SK-N-SH (cell line): Measurements from ENCODE around the gene VPS26B. TPM values are rescaled to one million over a fixed set of nuclear protein-coding genes. Genes with fewer than 3 reads are reported as not detected.

ENCODE experiments used
- CTCF ChIA-PET: fragments of 300-600, 350-600 bp; formaldehyde crosslinking; extraction: SDS; loops from one replicate; lab custom pipeline; 2021; lab: Yijun Ruan, JAX
- POLR2A ChIA-PET: fragments of 350-600 bp; sonication (Branson Sonifier 250); formaldehyde crosslinking; extraction: SDS; loops from one replicate; lab custom pipeline; 2020; ENCODE audit warnings: antibody characterized with exemption, inconsistent platforms; lab: Yijun Ruan, JAX
- DNase-seq: peaks from one replicate; pipeline ENCODE4 v3.0.0; 2012
- H2AFZ ChIP-seq: fragments of 200-600 bp; sonication (generic); 2 replicates; pipeline ENCODE4 v1.8.1; 2016; ENCODE audit warnings: antibody characterized with exemption, mild to moderate bottlenecking, low read depth
- H3F3A ChIP-seq: fragments of 200-600 bp; sonication (generic); replicated peaks from 2 replicates; pipeline ENCODE3; 2016; ENCODE audit warnings: antibody characterized with exemption, mild to moderate bottlenecking; ENCODE audit not compliant: insufficient read depth
- H3K27ac ChIP-seq, 2 experiments: fragments of 200-500 bp in 1 of 2; fragments of 200-600 bp in 1 of 2; sonication (Bioruptor generic) in 1 of 2; sonication (generic), shearing (Covaris generic) in 1 of 2; 2 replicates each; pipeline versions ENCODE4 v1.5.1 to v1.6.1; 2014 to 2016; ENCODE audit warnings: low read depth in 2 of 2, inconsistent platforms in 1 of 2, low read length in 1 of 2, mild to moderate bottlenecking in 1 of 2, mixed read lengths in 1 of 2
- H3K27me3 ChIP-seq: fragments of 200-600 bp; sonication (generic), shearing (Covaris generic); 2 replicates; pipeline ENCODE4 v1.6.1; 2016; ENCODE audit warnings: mixed run types; ENCODE audit not compliant: insufficient read depth
- H3K36me3 ChIP-seq, 2 experiments: fragments of 200-500 bp in 1 of 2; fragments of 200-600 bp in 1 of 2; sonication (Bioruptor generic) in 1 of 2; sonication (generic) in 1 of 2; replicated peaks in 1 of 2; 2 replicates each; pipeline versions ENCODE3 to v1.5.1; 2014 to 2016; ENCODE audit warnings: low read length in 1 of 2, mild to moderate bottlenecking in 1 of 2; ENCODE audit not compliant: insufficient read depth in 2 of 2, control insufficient read depth in 1 of 2
- H3K4me1 ChIP-seq, 2 experiments: fragments of 200-500 bp in 1 of 2; fragments of 200-600 bp in 1 of 2; sonication (Bioruptor generic) in 1 of 2; sonication (generic), shearing (Covaris generic) in 1 of 2; 2 replicates each; pipeline versions ENCODE4 v1.5.1 to v1.6.1; 2014 to 2016; ENCODE audit warnings: low read depth in 1 of 2, low read length in 1 of 2, mixed run types in 1 of 2; ENCODE audit not compliant: insufficient read depth in 2 of 2, control insufficient read depth in 1 of 2
- H3K4me2 ChIP-seq: fragments of 200-600 bp; sonication (generic), shearing (Covaris generic); 2 replicates; pipeline ENCODE4 v1.6.1; 2017; ENCODE audit warnings: mixed run types
- H3K4me3 ChIP-seq, 2 experiments: fragments of 200-500 bp in 1 of 2; fragments of 200-600 bp in 1 of 2; sonication (Bioruptor generic) in 1 of 2; sonication (generic), shearing (Covaris generic) in 1 of 2; 2 replicates each; pipeline versions ENCODE4 v1.5.1 to v1.8.1; 2014 to 2016; ENCODE audit warnings: low read depth in 2 of 2, inconsistent platforms in 1 of 2, low read length in 1 of 2, mild to moderate bottlenecking in 1 of 2, mixed read lengths in 1 of 2, moderate library complexity in 1 of 2
- H3K79me2 ChIP-seq: fragments of 200-600 bp; sonication (generic); 2 replicates; pipeline ENCODE4 v1.8.1; 2017; ENCODE audit warnings: mild to moderate bottlenecking; ENCODE audit not compliant: insufficient read depth
- H3K9ac ChIP-seq: fragments of 200-600 bp; sonication (generic); 2 replicates; pipeline ENCODE4 v1.6.1; 2017; ENCODE audit warnings: mixed run types
- H3K9me2 ChIP-seq: fragments of 200-600 bp; sonication (generic); 2 replicates; pipeline ENCODE4 v1.6.1; 2017; ENCODE audit warnings: mixed run types
- H3K9me3 ChIP-seq: fragments of 200-600 bp; sonication (generic); 2 replicates; pipeline ENCODE4 v1.6.1; 2017; ENCODE audit warnings: mixed run types, mild to moderate bottlenecking, moderate library complexity
- H4K20me1 ChIP-seq: fragments of 200-600 bp; sonication (generic); 2 replicates; pipeline ENCODE4 v1.6.1; 2017; ENCODE audit warnings: mild to moderate bottlenecking, mixed run types; ENCODE audit not compliant: insufficient read depth
- ELF1 ChIP-seq: IDR thresholded peaks from 2 replicates; pipeline ENCODE4 v1.4.0; 2012
- FOXM1 ChIP-seq: IDR thresholded peaks from 2 replicates; pipeline ENCODE4 v1.4.0; 2012; ENCODE audit warnings: low read depth, mild to moderate bottlenecking
- REST ChIP-seq: IDR thresholded peaks from 2 replicates; pipeline ENCODE4 v1.6.1; 2012; ENCODE audit warnings: mild to moderate bottlenecking, low read depth, low read length, moderate library complexity
- TCF12 ChIP-seq: IDR thresholded peaks from 2 replicates; pipeline ENCODE4 v1.4.0; 2012
- TEAD4 ChIP-seq: IDR thresholded peaks from 2 replicates; pipeline ENCODE4 v1.4.0; 2012; ENCODE audit warnings: mild to moderate bottlenecking, borderline replicate concordance; ENCODE audit not compliant: insufficient read depth
- YY1 ChIP-seq: IDR thresholded peaks from 2 replicates; pipeline ENCODE4 v1.4.0; 2012; ENCODE audit warnings: low read depth, mild to moderate bottlenecking
- WGBS: methylation state at CpG from one replicate; pipeline ENCODE4 v1.1.6; 2017; ENCODE audit warnings: low lambda C conversion rate; 5-methylcytosine and 5-hydroxymethylcytosine counted together
- polyA plus RNA-seq, 3 experiments: library from polyadenylated mRNA; depleted of rRNA; stranded (reverse); fragments of >200 nt; gene quantifications; 2 replicates each; pipeline ENCODE4 v1.2.3, GENCODE V29; 2012
- TF ChIP-seq, protein P1 (sequence below): IDR thresholded peaks from 2 replicates; pipeline ENCODE4 v1.4.0; 2012; ENCODE audit warnings: low read depth
- TF ChIP-seq, protein P2 (sequence below): fragments of 150-350 bp; IDR thresholded peaks from 2 replicates; pipeline ENCODE4 v1.6.1; 2017; ENCODE audit warnings: antibody characterized with exemption, low read length, low read depth, borderline replicate concordance
- TF ChIP-seq, protein P3 (sequence below): IDR thresholded peaks from 2 replicates; pipeline ENCODE4 v1.4.0; 2012; ENCODE audit warnings: low read depth, borderline replicate concordance

The VPS26B gene
- polyA plus RNA-seq, 1 of the 3 experiments (the other 2 are of a cell fraction), result 53.0 TPM

DNA sequence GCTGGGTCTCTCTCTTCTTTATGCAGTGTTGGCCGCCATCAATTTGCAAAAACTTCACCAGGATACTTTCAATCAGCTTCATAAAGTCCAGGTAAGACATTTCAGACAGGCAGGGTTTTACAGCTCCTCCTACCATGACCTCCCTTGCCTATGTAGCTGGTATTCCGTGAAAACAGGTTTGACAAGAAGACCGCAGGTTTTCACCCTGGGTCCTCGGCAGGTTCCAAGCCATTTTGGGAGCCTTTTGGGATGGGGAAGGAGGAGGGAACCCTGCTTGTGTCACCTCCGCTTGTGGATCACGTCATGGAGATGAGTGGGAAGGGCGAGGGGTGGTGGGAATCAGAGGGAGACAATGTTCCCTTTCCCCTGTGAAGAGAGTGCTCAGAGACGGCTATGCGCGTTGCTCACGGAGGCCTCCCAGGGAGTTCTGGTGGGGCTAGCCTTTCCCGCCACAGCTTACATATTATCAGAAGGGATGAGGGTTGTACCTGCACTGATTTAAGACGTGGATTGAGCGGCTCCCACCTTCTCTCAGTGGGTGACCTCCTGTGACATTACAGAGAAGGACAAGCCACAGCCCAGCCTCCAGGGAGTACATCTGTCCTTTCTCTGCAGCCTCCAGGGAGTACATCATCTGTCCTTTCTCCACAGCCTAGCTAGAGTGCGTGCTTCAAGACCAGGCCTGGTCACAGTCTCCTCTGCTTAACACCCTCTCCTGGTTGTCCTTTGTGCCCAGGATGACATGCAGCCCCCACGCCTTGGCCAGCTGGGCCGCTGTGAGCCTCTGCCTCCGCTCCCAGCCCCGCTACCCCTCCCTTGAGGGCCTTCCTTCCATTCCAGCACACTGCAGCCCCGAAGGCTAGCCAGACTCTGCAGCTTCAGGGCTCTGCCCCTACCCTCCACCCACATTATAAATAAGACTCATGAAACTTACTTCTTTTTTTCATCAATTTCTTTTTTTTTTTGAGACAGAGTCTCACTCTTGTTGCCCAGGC lies 68.9 kb downstream of the VPS26B start (continued):
- TF ChIP-seq REST (no peak), TEAD4 (no peak), TCF12 (no peak), YY1 (no peak), FOXM1 (no peak)
- TF ChIP-seq, protein P1, sequence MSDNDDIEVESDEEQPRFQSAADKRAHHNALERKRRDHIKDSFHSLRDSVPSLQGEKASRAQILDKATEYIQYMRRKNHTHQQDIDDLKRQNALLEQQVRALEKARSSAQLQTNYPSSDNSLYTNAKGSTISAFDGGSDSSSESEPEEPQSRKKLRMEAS, result no peak
- TF ChIP-seq, protein P2, sequence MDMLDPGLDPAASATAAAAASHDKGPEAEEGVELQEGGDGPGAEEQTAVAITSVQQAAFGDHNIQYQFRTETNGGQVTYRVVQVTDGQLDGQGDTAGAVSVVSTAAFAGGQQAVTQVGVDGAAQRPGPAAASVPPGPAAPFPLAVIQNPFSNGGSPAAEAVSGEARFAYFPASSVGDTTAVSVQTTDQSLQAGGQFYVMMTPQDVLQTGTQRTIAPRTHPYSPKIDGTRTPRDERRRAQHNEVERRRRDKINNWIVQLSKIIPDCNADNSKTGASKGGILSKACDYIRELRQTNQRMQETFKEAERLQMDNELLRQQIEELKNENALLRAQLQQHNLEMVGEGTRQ, result no peak
- TF ChIP-seq, protein P3, sequence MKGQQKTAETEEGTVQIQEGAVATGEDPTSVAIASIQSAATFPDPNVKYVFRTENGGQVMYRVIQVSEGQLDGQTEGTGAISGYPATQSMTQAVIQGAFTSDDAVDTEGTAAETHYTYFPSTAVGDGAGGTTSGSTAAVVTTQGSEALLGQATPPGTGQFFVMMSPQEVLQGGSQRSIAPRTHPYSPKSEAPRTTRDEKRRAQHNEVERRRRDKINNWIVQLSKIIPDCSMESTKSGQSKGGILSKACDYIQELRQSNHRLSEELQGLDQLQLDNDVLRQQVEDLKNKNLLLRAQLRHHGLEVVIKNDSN, result no peak
- TF ChIP-seq, all 33 proteins: peak for 0

GRCh38 chr11:134294664-134295063 lies 70.2 kb downstream of the VPS26B start:
- no peak overlapping the region for H3K4me3 ChIP-seq
- TF ChIP-seq TCF12 (no peak), REST (no peak), ELF1 (no peak)
- TF ChIP-seq, all 33 proteins: peak for 0
- no peaks in the 10 kb centered on the region for H3K9me2 ChIP-seq
- H3K27me3 ChIP-seq, result no peaks in the 10 kb centered on the region
- H3K9me3 ChIP-seq, result no peaks in the 10 kb centered on the region
- no peaks in the 10 kb centered on the region for H3K79me2 ChIP-seq
- no peak overlapping the region for H3K27ac ChIP-seq
- H3K9ac ChIP-seq, result no peak overlapping the region
- H3K36me3 ChIP-seq, result no peaks in the 10 kb centered on the region
- ChIA-PET CTCF (no interaction called here), POLR2A (no interaction called here)
- H3F3A ChIP-seq, result no peaks in the 10 kb centered on the region
- WGBS, result 52% methylated on average over 9 of the region's 9 CpGs
- no peak overlapping the region for H2AFZ ChIP-seq
- H3K4me1 ChIP-seq, result peaks cover 0 to 2% of the 10 kb centered on the region in 2 experiments; a peak in 2 of 4 replicates
- no peak overlapping the region for H3K4me2 ChIP-seq
- no peak for DNase-seq
- H4K20me1 ChIP-seq, result no peaks in the 10 kb centered on the region

Other genes with a start within 250 kb of the VPS26B start
- gene JAM3, start 155.6 kb upstream of the VPS26B start, polyA plus RNA-seq (2012; rRNA removed), result 34.5 and 56.8 TPM in 2 replicates
- 19.5 and 22.0 TPM in 2 replicates for gene NCAPD3, start 704 bp upstream of the VPS26B start, polyA plus RNA-seq (2012; rRNA removed)
- 61.8 and 67.0 TPM in 2 replicates for gene THYN1, start 28.7 kb downstream of the VPS26B start, polyA plus RNA-seq (2012; rRNA removed)
- gene ACAD8, start 28.9 kb downstream of the VPS26B start, polyA plus RNA-seq (2012; rRNA removed), result 29.8 and 39.8 TPM in 2 replicates
- gene GLB1L3, start 51.7 kb downstream of the VPS26B start, polyA plus RNA-seq (2012; rRNA removed), result 0.10 TPM in 1 of 2 replicates, not detected in the other
- gene GLB1L2, start 107.3 kb downstream of the VPS26B start, polyA plus RNA-seq (2012; rRNA removed), result 3.4 and 3.5 TPM in 2 replicates
- gene B3GAT1, start 187.6 kb downstream of the VPS26B start, polyA plus RNA-seq (2012; rRNA removed), result 0.15 and 0.16 TPM in 2 replicates